ENCODE data around the gene CNOT3.

- TF ChIP-seq CTCF (IDR thresholded peaks at IDR 0.05) (no peak), POLR2A (IDR thresholded peaks at IDR 0.05) (no peak)
Measured at GRCh38 chr19:54151362-54152035, 13.9 kb downstream of the CNOT3 start.

Data from vagina (tissue), 2 donors.